Fibroblast of lung (primary cell): ENCODE results near the gene SRPK2. TPM values are rescaled to one million over a fixed set of nuclear protein-coding genes. Genes with fewer than 3 reads are reported as not detected.

Source experiments
- DNase-seq, 2 donors: peaks; one replicate each; pipeline versions ENCODE4 v3.0.0 to v3.0.0-alpha.2; 2010; ENCODE audit warnings: low read depth in 2 of 2
- H2AFZ ChIP-seq: 2 replicates; pipeline ENCODE4 v1.5.1; 2012; ENCODE audit warnings: low read length, control low read depth, inconsistent platforms
- H3K27ac ChIP-seq: 2 replicates; pipeline ENCODE4 v1.5.1; 2011; ENCODE audit warnings: low read length, control low read depth; ENCODE audit not compliant: insufficient read depth
- H3K27me3 ChIP-seq: 2 replicates; pipeline ENCODE4 v1.5.1; 2011; ENCODE audit warnings: mild to moderate bottlenecking, low read length; ENCODE audit not compliant: control insufficient read depth, insufficient read depth
- H3K36me3 ChIP-seq: 2 replicates; pipeline ENCODE4 v1.5.1; 2011; ENCODE audit warnings: low read length; ENCODE audit not compliant: control insufficient read depth, insufficient read depth
- H3K4me1 ChIP-seq: 2 replicates; pipeline ENCODE4 v1.5.1; 2011; ENCODE audit warnings: low read length; ENCODE audit not compliant: control insufficient read depth, insufficient read depth; ENCODE audit errors: extremely low read depth
- H3K4me2 ChIP-seq: 2 replicates; pipeline ENCODE4 v1.5.1; 2011; ENCODE audit warnings: low read length, control low read depth; ENCODE audit not compliant: insufficient read depth; ENCODE audit errors: extremely low read depth
- H3K4me3 ChIP-seq, 4 experiments: fragments of 200-600 bp in 1 of 4; sonication (generic) in 1 of 4; replicated peaks in 1 of 4; 2 replicates each; pipeline ENCODE4 v1.5.1; 2011 to 2016; ENCODE audit warnings: low read length in 4 of 4, low read depth in 3 of 4, mild to moderate bottlenecking in 3 of 4, control low read depth in 2 of 4, inconsistent platforms in 1 of 4, mixed read lengths in 1 of 4; ENCODE audit not compliant: insufficient read depth in 1 of 4; ENCODE audit errors: control extremely low read depth in 1 of 4
- H3K79me2 ChIP-seq: 2 replicates; pipeline ENCODE4 v1.5.1; 2012; ENCODE audit warnings: mild to moderate bottlenecking, low read length, inconsistent platforms; ENCODE audit not compliant: control insufficient read depth, insufficient read depth
- H3K9ac ChIP-seq: 2 replicates; pipeline ENCODE4 v1.5.1; 2011; ENCODE audit warnings: mild to moderate bottlenecking, low read length, control low read depth; ENCODE audit not compliant: insufficient read depth
- H3K9me3 ChIP-seq: 2 replicates; pipeline ENCODE4 v1.5.1; 2012; ENCODE audit warnings: low read depth, low read length; ENCODE audit not compliant: control insufficient read depth, insufficient read depth
- H4K20me1 ChIP-seq: 2 replicates; pipeline ENCODE4 v1.5.1; 2011; ENCODE audit warnings: low read length; ENCODE audit not compliant: control insufficient read depth, insufficient read depth; ENCODE audit errors: extremely low read depth
- EZH2 ChIP-seq: IDR thresholded peaks from 2 replicates; pipeline ENCODE4 v1.5.1; 2012; ENCODE audit warnings: low read length, control low read depth, mild to moderate bottlenecking; ENCODE audit errors: missing control alignments
- polyA plus RNA-seq, 2 donors: library from polyadenylated mRNA; depleted of rRNA in 1 of 2; stranded (reverse) in 1 of 2; unstranded in 1 of 2; fragments of >200 nt; gene quantifications; 2 replicates each; pipeline ENCODE4 v1.2.1, GENCODE V29; 2011 to 2012; ENCODE audit warnings: missing spikeins in 1 of 2
- total RNA-seq: library from RNA; depleted of rRNA; stranded (reverse); fragments of >200 nt; gene quantifications from 2 replicates; pipeline ENCODE4 v1.2.1, GENCODE V29; 2014
- TF ChIP-seq, protein P1 (sequence below), 2 donors: IDR thresholded peaks in 1 of 2; conservative IDR thresholded peaks in 1 of 2; 1 replicate in 1 of 2; 2 replicates in 1 of 2; pipeline ENCODE4 v1.5.1; 2011 to 2012; ENCODE audit warnings: low read length in 2 of 2, control low read depth in 1 of 2, inconsistent platforms in 1 of 2, low read depth in 1 of 2, mild to moderate bottlenecking in 1 of 2

Gene SRPK2
- total and polyA plus RNA-seq, 2 donors (not counting 1 experiment from before 2014, with no cell fraction given), result 27.8 to 61.8 TPM

DNA sequence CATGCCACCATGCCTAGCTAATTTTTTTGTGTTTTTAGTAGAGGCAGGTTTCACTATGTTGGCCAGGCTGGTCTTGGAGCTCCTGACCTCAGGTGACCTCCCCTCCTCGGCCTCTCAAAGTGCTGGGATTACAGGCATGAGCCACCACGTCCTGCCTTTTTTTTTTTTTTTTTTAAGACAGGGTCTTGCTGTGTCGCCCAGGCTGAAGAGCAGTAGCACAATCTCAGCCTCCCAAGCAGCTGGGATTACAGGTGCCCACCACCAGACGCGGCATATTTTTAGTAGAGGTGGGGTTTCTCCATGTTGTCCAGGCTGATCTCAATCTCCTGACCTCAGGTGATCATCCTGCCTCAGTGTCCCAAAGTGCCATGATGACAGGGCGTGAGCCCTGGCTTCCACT, 14.4 kb upstream of the SRPK2 start:
- no peak overlapping the region for H3K9ac ChIP-seq
- H2AFZ ChIP-seq, result no peak overlapping the region
- no peaks in the 10 kb centered on the region for H3K9me3 ChIP-seq
- H3K27me3 ChIP-seq, result no peaks in the 10 kb centered on the region
- no peaks in the 10 kb centered on the region for H3K79me2 ChIP-seq
- H3K4me3 ChIP-seq, result no peak overlapping the region
- no peaks in the 10 kb centered on the region for H4K20me1 ChIP-seq
- no peaks in the 10 kb centered on the region for H3K36me3 ChIP-seq
- DNase-seq, result no peak
- TF ChIP-seq, protein P1, sequence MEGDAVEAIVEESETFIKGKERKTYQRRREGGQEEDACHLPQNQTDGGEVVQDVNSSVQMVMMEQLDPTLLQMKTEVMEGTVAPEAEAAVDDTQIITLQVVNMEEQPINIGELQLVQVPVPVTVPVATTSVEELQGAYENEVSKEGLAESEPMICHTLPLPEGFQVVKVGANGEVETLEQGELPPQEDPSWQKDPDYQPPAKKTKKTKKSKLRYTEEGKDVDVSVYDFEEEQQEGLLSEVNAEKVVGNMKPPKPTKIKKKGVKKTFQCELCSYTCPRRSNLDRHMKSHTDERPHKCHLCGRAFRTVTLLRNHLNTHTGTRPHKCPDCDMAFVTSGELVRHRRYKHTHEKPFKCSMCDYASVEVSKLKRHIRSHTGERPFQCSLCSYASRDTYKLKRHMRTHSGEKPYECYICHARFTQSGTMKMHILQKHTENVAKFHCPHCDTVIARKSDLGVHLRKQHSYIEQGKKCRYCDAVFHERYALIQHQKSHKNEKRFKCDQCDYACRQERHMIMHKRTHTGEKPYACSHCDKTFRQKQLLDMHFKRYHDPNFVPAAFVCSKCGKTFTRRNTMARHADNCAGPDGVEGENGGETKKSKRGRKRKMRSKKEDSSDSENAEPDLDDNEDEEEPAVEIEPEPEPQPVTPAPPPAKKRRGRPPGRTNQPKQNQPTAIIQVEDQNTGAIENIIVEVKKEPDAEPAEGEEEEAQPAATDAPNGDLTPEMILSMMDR (conservative IDR thresholded peaks at IDR 0.05 in 1 of 2, IDR thresholded peaks at IDR 0.05 in 1 of 2; ENCODE audit: low read depth in 1 of 2, low read length in 2 of 2), result no peak
- no peak for TF ChIP-seq EZH2
- peaks cover 2% of the 10 kb centered on the region for H3K4me1 ChIP-seq
- no peak overlapping the region for H3K27ac ChIP-seq
- no peak overlapping the region for H3K4me2 ChIP-seq

GRCh38 chr7:105402221-105403095, 13.7 kb upstream of the SRPK2 start:
- H4K20me1 ChIP-seq, result no peaks in the 10 kb centered on the region
- H3K4me2 ChIP-seq, result no peak overlapping the region
- TF ChIP-seq, protein P1 (conservative IDR thresholded peaks at IDR 0.05 in 1 of 2, IDR thresholded peaks at IDR 0.05 in 1 of 2; ENCODE audit: low read depth in 1 of 2, low read length in 2 of 2), result no peak
- TF ChIP-seq EZH2, result no peak
- H3K79me2 ChIP-seq, result no peaks in the 10 kb centered on the region
- no peak overlapping the region for H3K27ac ChIP-seq
- no peak overlapping the region for H2AFZ ChIP-seq
- H3K4me1 ChIP-seq, result peaks cover 2% of the 10 kb centered on the region
- peak; percentile 35 to 49 for DNase-seq
- no peaks in the 10 kb centered on the region for H3K27me3 ChIP-seq
- H3K9ac ChIP-seq, result no peak overlapping the region
- H3K9me3 ChIP-seq, result no peaks in the 10 kb centered on the region
- H3K36me3 ChIP-seq, result no peaks in the 10 kb centered on the region
- no peak overlapping the region for H3K4me3 ChIP-seq

DNA sequence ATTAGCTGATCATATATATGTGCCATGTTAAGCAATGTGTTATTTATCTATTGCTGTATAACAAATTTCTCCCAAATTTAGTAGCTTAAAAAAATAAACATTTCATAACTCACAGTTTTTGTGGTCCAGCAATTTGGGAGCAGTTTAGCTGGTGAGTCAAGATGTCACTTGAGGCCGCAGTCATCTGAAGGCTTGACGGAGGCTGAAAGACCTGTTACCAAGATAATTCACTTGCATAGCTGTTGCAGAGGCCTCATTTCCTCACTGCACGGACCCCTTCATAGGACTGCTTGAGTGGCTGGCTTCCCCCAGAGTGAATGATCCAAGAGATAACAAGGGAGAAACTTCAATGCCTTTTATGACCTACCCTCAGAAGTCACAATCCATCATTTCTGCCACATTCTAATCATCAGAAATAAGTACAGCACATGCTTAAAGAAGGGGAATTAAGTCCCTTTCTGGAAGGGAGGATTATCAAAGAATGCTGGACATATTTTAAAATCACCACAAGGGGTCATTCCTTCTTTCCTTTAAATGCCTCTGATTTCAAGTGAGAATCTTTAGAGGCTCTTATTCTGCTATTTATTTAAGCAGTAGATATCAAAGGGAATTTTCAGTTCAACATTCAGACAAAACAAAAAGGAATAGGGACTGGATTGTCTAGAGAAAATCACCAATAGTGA, 10.5 kb upstream of the SRPK2 start:
- H3K36me3 ChIP-seq, result no peaks in the 10 kb centered on the region
- H3K79me2 ChIP-seq, result no peaks in the 10 kb centered on the region
- no peak overlapping the region for H3K27ac ChIP-seq
- no peaks in the 10 kb centered on the region for H3K27me3 ChIP-seq
- no peaks in the 10 kb centered on the region for H3K9me3 ChIP-seq
- no peak overlapping the region for H2AFZ ChIP-seq
- no peak overlapping the region for H3K4me2 ChIP-seq
- no peak overlapping the region for H3K9ac ChIP-seq
- peak; percentile 33 to 59 for DNase-seq
- no peak overlapping the region for H3K4me3 ChIP-seq
- H3K4me1 ChIP-seq, result peaks cover 2% of the 10 kb centered on the region
- H4K20me1 ChIP-seq, result no peaks in the 10 kb centered on the region
- TF ChIP-seq, protein P1 (conservative IDR thresholded peaks at IDR 0.05 in 1 of 2, IDR thresholded peaks at IDR 0.05 in 1 of 2; ENCODE audit: low read depth in 1 of 2, low read length in 2 of 2), result peak; percentile 13 to 32
- no peak for TF ChIP-seq EZH2
